HG03139 (cell line): ENCODE data around the gene MED27.
"Not testable (repeated sequence)": the region's sequence is repeated elsewhere in the genome, so short reads cannot be mapped to it uniquely, and the experiment has no call there.

Experiments used
- ATAC-seq: cut with Tn5 transposase; IDR thresholded peaks from one replicate; pipeline ENCODE4 v1.9.1; 2021; ENCODE audit not compliant: unreplicated experiment

The MED27 gene

GRCh38 chr9:132020272-132020671 is 59.4 kb downstream of the MED27 start:
- no peak for ATAC-seq

- ATAC-seq, result no peak
These were observed 60.0 kb downstream of the MED27 start for GRCh38 chr9:132019702-132020101.

- ATAC-seq, result no peak
These were observed 60.7 kb downstream of the MED27 start for GRCh38 chr9:132018957-132019405.

GRCh38 chr9:132016456-132016855 is 63.2 kb downstream of the MED27 start:
- no peak for ATAC-seq

GRCh38 chr9:132015866-132016265 is 63.8 kb downstream of the MED27 start:
- ATAC-seq, result no peak

GRCh38 chr9:132014218-132014805 is 65.4 kb downstream of the MED27 start:
- ATAC-seq, result no peak

- no peak for ATAC-seq
These were observed 66.8 kb downstream of the MED27 start for GRCh38 chr9:132012704-132013357.

GRCh38 chr9:132011896-132012295 is 67.8 kb downstream of the MED27 start:
- ATAC-seq, result no peak

GRCh38 chr9:132011309-132011708 is 68.4 kb downstream of the MED27 start:
- no peak for ATAC-seq

GRCh38 chr9:132010201-132010600 is 69.5 kb downstream of the MED27 start:
- ATAC-seq, result not testable (repeated sequence)

- no peak for ATAC-seq
These were observed 70.5 kb downstream of the MED27 start for GRCh38 chr9:132008855-132009812.

GRCh38 chr9:132008184-132008803 is 71.4 kb downstream of the MED27 start:
- ATAC-seq, result no peak

GRCh38 chr9:132007371-132008025 is 72.2 kb downstream of the MED27 start:
- ATAC-seq, result no peak

GRCh38 chr9:132006677-132007370 is 72.8 kb downstream of the MED27 start:
- ATAC-seq, result no peak

GRCh38 chr9:132005899-132006298 is 73.8 kb downstream of the MED27 start:
- no peak for ATAC-seq

- ATAC-seq, result no peak
These were observed 75.3 kb downstream of the MED27 start for GRCh38 chr9:132004323-132004722.

GRCh38 chr9:132003896-132004295 is 75.8 kb downstream of the MED27 start:
- ATAC-seq, result no peak

- ATAC-seq, result no peak
These were observed 76.4 kb downstream of the MED27 start for GRCh38 chr9:132003319-132003704.

- ATAC-seq, result no peak
These were observed 76.9 kb downstream of the MED27 start for GRCh38 chr9:132002643-132003318.

GRCh38 chr9:132001567-132001966 is 78.1 kb downstream of the MED27 start:
- no peak for ATAC-seq
